SU-DHL-6 (cell line): Measurements from ENCODE around the gene NLGN1.

ENCODE experiments used
- H2AFZ ChIP-seq: fragments of 200-600 bp; sonication (generic); 2 replicates; pipeline ENCODE4 v1.6.1; 2014; ENCODE audit warnings: low read depth, mild to moderate bottlenecking, moderate library complexity, mixed read lengths, antibody characterized with exemption, low read length; ENCODE audit not compliant: severe bottlenecking
- H3F3A ChIP-seq: fragments of 200-600 bp; shearing (Covaris generic); 2 replicates; pipeline ENCODE4 v1.6.0; 2016; ENCODE audit warnings: antibody characterized with exemption, mild to moderate bottlenecking; ENCODE audit not compliant: insufficient read depth
- H3K27ac ChIP-seq: fragments of 200-600 bp; sonication (generic); 2 replicates; pipeline ENCODE4 v1.5.1; 2016; ENCODE audit warnings: low read depth, mild to moderate bottlenecking, low read length, moderate library complexity, mixed read lengths
- H3K27me3 ChIP-seq: fragments of 200-600 bp; sonication (generic), shearing (Covaris generic); 2 replicates; pipeline ENCODE4 v1.6.0; 2014; ENCODE audit warnings: mild to moderate bottlenecking, low read length
- H3K36me3 ChIP-seq: fragments of 200-600 bp; sonication (generic); 2 replicates; pipeline ENCODE4 v1.6.1; 2014; ENCODE audit warnings: mild to moderate bottlenecking, low read length, mixed read lengths
- H3K4me2 ChIP-seq: fragments of 300-600, 200-600 bp; shearing (Covaris generic), sonication (generic); 2 replicates; pipeline ENCODE4 v1.6.0; 2014; ENCODE audit warnings: low read length, low read depth, mild to moderate bottlenecking; ENCODE audit not compliant: poor library complexity, severe bottlenecking
- H3K4me3 ChIP-seq: fragments of 200-600 bp; sonication (generic); 2 replicates; pipeline ENCODE4 v1.5.1; 2014; ENCODE audit warnings: antibody characterized with exemption, low read length, mild to moderate bottlenecking, mixed read lengths; ENCODE audit not compliant: insufficient read depth, poor library complexity, severe bottlenecking
- H3K79me2 ChIP-seq: fragments of 200-600 bp; sonication (generic); 2 replicates; pipeline ENCODE4 v1.6.1; 2014; ENCODE audit warnings: mild to moderate bottlenecking, low read length, moderate library complexity; ENCODE audit not compliant: insufficient read depth
- H3K9ac ChIP-seq: fragments of 200-600 bp; sonication (generic); 2 replicates; pipeline ENCODE4 v1.7.0; 2014; ENCODE audit warnings: mild to moderate bottlenecking, low read length
- H3K9me2 ChIP-seq: fragments of 200-600 bp; sonication (generic); replicated peaks from 2 replicates; pipeline ENCODE4 v1.6.1; 2014; ENCODE audit warnings: low read length; ENCODE audit not compliant: insufficient read depth
- H3K9me3 ChIP-seq: fragments of 200-600 bp; sonication (generic); 2 replicates; pipeline ENCODE4 v1.6.1; 2014; ENCODE audit warnings: low read length, mixed read lengths; ENCODE audit not compliant: insufficient read depth
- H4K20me1 ChIP-seq: fragments of 200-600 bp; sonication (generic); 2 replicates; pipeline ENCODE4 v1.6.1; 2014; ENCODE audit warnings: low read depth, mild to moderate bottlenecking, antibody characterized with exemption, low read length, moderate library complexity, mixed read lengths
- CTCF ChIP-seq: fragments of 200-600 bp; sonication (generic); IDR thresholded peaks from one replicate; pipeline ENCODE4 v1.5.1; 2017; ENCODE audit warnings: antibody characterized with exemption, mild to moderate bottlenecking, low read length, moderate library complexity; ENCODE audit not compliant: insufficient read depth, poor library complexity, severe bottlenecking
- EZH2phosphoT487 ChIP-seq: fragments of 200-600 bp; sonication (generic), shearing (Covaris generic); conservative IDR thresholded peaks from 2 replicates; pipeline ENCODE4 v1.6.1; 2018; ENCODE audit warnings: mild to moderate bottlenecking, antibody characterized with exemption, low read length, moderate library complexity, mixed read lengths

NLGN1 gene

GRCh38 chr3:174168538-174169254, 771.2 kb downstream of the NLGN1 start:
- no peak overlapping the region for H3K27ac ChIP-seq
- no peak overlapping the region for H2AFZ ChIP-seq
- H3K4me2 ChIP-seq, result no peak overlapping the region
- H3K9me3 ChIP-seq, result no peaks in the 10 kb centered on the region; the same call in 1 of the 2 replicates
- TF ChIP-seq EZH2phosphoT487, result no peak
- no peak for TF ChIP-seq CTCF
- H3K9ac ChIP-seq, result no peak overlapping the region
- no peaks in the 10 kb centered on the region for H3K36me3 ChIP-seq
- H4K20me1 ChIP-seq, result no peaks in the 10 kb centered on the region
- no peaks in the 10 kb centered on the region for H3K9me2 ChIP-seq
- no peaks in the 10 kb centered on the region for H3K79me2 ChIP-seq
- H3K4me3 ChIP-seq, result no peak overlapping the region
- no peaks in the 10 kb centered on the region for H3F3A ChIP-seq
- H3K27me3 ChIP-seq, result no peaks in the 10 kb centered on the region

- H4K20me1 ChIP-seq, result no peaks in the 10 kb centered on the region
- H3K9me2 ChIP-seq, result no peaks in the 10 kb centered on the region
- no peaks in the 10 kb centered on the region for H3F3A ChIP-seq
- no peak overlapping the region for H3K9ac ChIP-seq
- H3K79me2 ChIP-seq, result no peaks in the 10 kb centered on the region
- H3K27me3 ChIP-seq, result no peaks in the 10 kb centered on the region
- no peaks in the 10 kb centered on the region for H3K36me3 ChIP-seq
- no peak overlapping the region for H3K27ac ChIP-seq
- no peak overlapping the region for H3K4me3 ChIP-seq
- no peak for TF ChIP-seq CTCF
- TF ChIP-seq EZH2phosphoT487, result no peak
- no peak overlapping the region for H3K4me2 ChIP-seq
- no peak overlapping the region for H2AFZ ChIP-seq
- no peaks in the 10 kb centered on the region for H3K9me3 ChIP-seq
Observed at GRCh38 chr3:174169736-174170135, 772.2 kb downstream of the NLGN1 start.

GRCh38 chr3:174170248-174170647, 772.7 kb downstream of the NLGN1 start:
- no peaks in the 10 kb centered on the region for H3F3A ChIP-seq
- TF ChIP-seq CTCF (no peak), EZH2phosphoT487 (no peak)
- H3K4me3 ChIP-seq, result no peak overlapping the region
- H3K27ac ChIP-seq, result no peak overlapping the region
- H3K9me3 ChIP-seq, result no peaks in the 10 kb centered on the region
- no peak overlapping the region for H2AFZ ChIP-seq
- H3K27me3 ChIP-seq, result no peaks in the 10 kb centered on the region
- H4K20me1 ChIP-seq, result no peaks in the 10 kb centered on the region
- no peaks in the 10 kb centered on the region for H3K36me3 ChIP-seq
- no peaks in the 10 kb centered on the region for H3K79me2 ChIP-seq
- H3K9me2 ChIP-seq, result no peaks in the 10 kb centered on the region
- H3K9ac ChIP-seq, result no peak overlapping the region
- no peak overlapping the region for H3K4me2 ChIP-seq
